GM23248 (cell line): ENCODE results near the gene ACAP3. TPM values are rescaled to one million over a fixed set of nuclear protein-coding genes. Genes with fewer than 3 reads are reported as not detected.
A peak's percentile ranks its signal among the peaks of the same experiment; 100 is the strongest.

Source experiments
- DNase-seq: peaks from one replicate; pipeline ENCODE4 v3.0.0-alpha.2; 2015
- H2AFZ ChIP-seq: fragments of 200-600 bp; sonication (generic); 2 replicates; pipeline ENCODE4 v1.6.1; 2016; ENCODE audit warnings: antibody characterized with exemption
- H3F3A ChIP-seq: fragments of 200-600 bp; sonication (generic); 2 replicates; pipeline ENCODE4 v1.6.1; 2016; ENCODE audit warnings: mild to moderate bottlenecking, antibody characterized with exemption, mixed run types; ENCODE audit not compliant: insufficient read depth
- H3K27ac ChIP-seq: fragments of 200-600 bp; sonication (generic); 2 replicates; pipeline ENCODE4 v1.5.1; 2016; ENCODE audit warnings: mild to moderate bottlenecking
- H3K27me3 ChIP-seq: fragments of 200-600 bp; sonication (generic); replicated peaks from 2 replicates; pipeline ENCODE4 v1.6.1; 2016; ENCODE audit warnings: mild to moderate bottlenecking; ENCODE audit not compliant: insufficient read depth
- H3K36me3 ChIP-seq: fragments of 200-600 bp; sonication (generic); 2 replicates; pipeline ENCODE4 v1.6.1; 2016; ENCODE audit warnings: low read depth, mild to moderate bottlenecking
- H3K4me1 ChIP-seq: fragments of 200-600 bp; sonication (generic); 2 replicates; pipeline ENCODE4 v1.6.1; 2016; ENCODE audit warnings: mild to moderate bottlenecking; ENCODE audit not compliant: insufficient read depth
- H3K4me2 ChIP-seq: fragments of 200-600 bp; sonication (generic); one replicate; pipeline ENCODE4 v1.6.1; 2016; ENCODE audit warnings: mild to moderate bottlenecking; ENCODE audit not compliant: unreplicated experiment
- H3K4me3 ChIP-seq: fragments of 200-600 bp; sonication (generic); 2 replicates; pipeline ENCODE4 v1.5.1; 2016; ENCODE audit warnings: mild to moderate bottlenecking
- H3K79me2 ChIP-seq: fragments of 200-600 bp; sonication (generic); 2 replicates; pipeline ENCODE4 v1.6.1; 2016; ENCODE audit warnings: mild to moderate bottlenecking; ENCODE audit not compliant: insufficient read depth
- H3K9ac ChIP-seq: fragments of 200-600 bp; sonication (generic); 2 replicates; pipeline ENCODE4 v1.6.1; 2016; ENCODE audit warnings: mild to moderate bottlenecking
- H3K9me2 ChIP-seq: fragments of 200-600 bp; sonication (generic); 2 replicates; pipeline ENCODE4 v1.6.1; 2016; ENCODE audit warnings: mixed run types, mild to moderate bottlenecking, moderate library complexity; ENCODE audit not compliant: insufficient read depth
- H3K9me3 ChIP-seq: fragments of 200-600 bp; sonication (generic); one replicate; pipeline ENCODE4 v1.6.1; 2017; ENCODE audit warnings: low read depth
- H4K20me1 ChIP-seq: fragments of 200-600 bp; sonication (generic); 2 replicates; pipeline ENCODE4 v1.6.0; 2016; ENCODE audit not compliant: insufficient read depth
- EZH2 ChIP-seq: fragments of 200-600 bp; sonication (generic); IDR thresholded peaks from 2 replicates; pipeline ENCODE4 v1.6.1; 2018; ENCODE audit warnings: antibody characterized with exemption, mild to moderate bottlenecking; ENCODE audit not compliant: insufficient read depth, poor library complexity, severe bottlenecking
- EZH2phosphoT487 ChIP-seq: fragments of 200-600 bp; sonication (generic); IDR thresholded peaks from 2 replicates; pipeline ENCODE4 v1.6.1; 2018; ENCODE audit warnings: antibody characterized with exemption, moderate library complexity, mild to moderate bottlenecking, low read depth; ENCODE audit not compliant: insufficient read depth
- WGBS, 2 experiments: methylation state at CpG; one replicate each; pipeline ENCODE4 v1.1.6; 2015 to 2017; ENCODE audit warnings: low lambda C conversion rate in 2 of 2, low coverage in 1 of 2; ENCODE audit errors: missing lambda C conversion rate in 2 of 2; 5-methylcytosine and 5-hydroxymethylcytosine counted together
- in situ Hi-C: fragments of 300-500 bp; cut with MboI; formaldehyde crosslinking; loops from 2 replicates; pipeline ENCODE4 v1.15.0; 2020
- polyA plus RNA-seq: library from polyadenylated mRNA; unstranded; fragments of >200 nt; fragmentation: Nextera tagmentation; extraction: Ambion mirVana; gene quantifications from 2 replicates; pipeline ENCODE4 v1.2.1, GENCODE V29; 2016
- total RNA-seq: library from RNA; depleted of rRNA; stranded (reverse); fragments of >200 nt; shearing (Covaris generic); gene quantifications from 2 replicates; pipeline ENCODE4 v1.2.3, GENCODE V29; 2014

ACAP3 gene
- total and polyA plus RNA-seq, 2 experiments from 2014 or later = 11.8 to 68.0 TPM

DNA sequence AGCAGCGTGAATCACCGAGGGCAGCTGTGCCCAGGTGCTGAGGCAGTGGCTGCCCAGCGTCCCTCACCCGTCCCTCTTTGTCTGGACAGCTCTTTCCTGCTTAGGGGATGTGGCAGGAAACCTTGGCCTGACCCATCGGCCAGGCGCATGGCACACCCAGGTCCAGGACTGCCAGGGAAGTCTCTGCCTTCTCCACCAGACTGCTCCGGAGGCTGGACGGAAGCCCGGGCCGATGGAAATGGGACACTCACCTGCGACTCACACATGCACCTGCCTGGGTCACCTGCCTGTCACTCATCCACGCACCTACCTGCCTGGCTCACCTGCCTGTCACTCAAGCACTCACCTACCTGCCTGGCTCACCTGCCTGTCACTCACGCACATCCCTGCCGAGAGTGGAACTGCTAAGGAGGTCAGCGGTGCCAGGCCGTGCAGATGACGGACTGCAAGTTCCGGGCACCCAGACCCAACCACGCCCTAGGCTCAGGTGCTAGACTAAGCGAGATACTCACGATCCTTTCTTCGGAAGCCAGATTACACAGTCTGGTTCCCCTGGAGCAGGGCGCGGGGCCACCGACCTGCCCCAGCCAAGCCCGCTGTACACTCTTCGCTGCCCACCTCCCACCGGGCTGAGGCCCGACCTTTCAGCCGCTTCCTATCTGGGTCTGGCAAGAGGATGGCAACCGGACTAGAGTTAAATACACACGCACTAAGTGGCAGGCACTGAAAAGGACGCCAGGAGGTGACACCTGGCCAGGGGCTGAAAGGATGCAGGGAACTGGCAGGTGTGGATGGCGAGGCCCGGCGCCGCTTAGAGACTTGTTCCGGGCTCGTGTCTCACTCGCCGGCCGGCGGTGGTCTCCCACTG lies 35.2 kb downstream of the ACAP3 start:
- TF ChIP-seq EZH2phosphoT487 (no peak), EZH2 (no peak)
- Histone ChIP-seq H3K36me3 (no peaks in the 10 kb centered on the region), H3K9ac (peak overlapping the region; percentile 96), H3K4me2 (peak overlapping the region; percentile 78), H2AFZ (no peak overlapping the region), H3F3A (no peaks in the 10 kb centered on the region), H3K27me3 (no peaks in the 10 kb centered on the region), H3K27ac (peak overlapping the region; percentile 72), H3K9me3 (no peaks in the 10 kb centered on the region), H3K4me3 (peak overlapping the region; percentile 96), H3K79me2 (peaks cover 59% of the 10 kb centered on the region), H3K9me2 (no peaks in the 10 kb centered on the region), H3K4me1 (peaks cover 26% of the 10 kb centered on the region), H4K20me1 (no peaks in the 10 kb centered on the region)
- in situ Hi-C loops = no loop called here
- peak; percentile 25 for DNase-seq
- WGBS, 2 experiments = 30 to 32% methylated on average over 42 to 43 of the region's 43 CpGs

DNA sequence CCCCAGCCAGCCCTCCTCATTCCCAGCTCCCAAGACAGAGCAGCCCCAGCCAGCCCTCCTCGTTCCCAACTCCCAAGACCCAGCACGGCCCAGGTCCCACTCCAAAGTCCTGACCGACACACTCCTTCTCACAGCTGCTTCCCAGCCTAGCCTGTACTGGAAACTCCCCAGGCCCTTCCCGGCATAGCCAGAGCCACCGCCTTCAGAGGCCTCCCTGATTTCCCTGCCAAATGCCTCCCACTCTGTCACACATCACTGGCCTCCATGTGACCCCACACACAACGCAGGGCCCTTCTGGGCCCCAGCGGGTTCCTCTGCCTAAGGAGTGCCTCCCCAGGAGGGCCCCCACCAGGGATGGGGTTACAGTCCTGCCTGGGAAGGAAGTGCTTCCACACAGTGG lies 36.9 kb downstream of the ACAP3 start:
- H3K27me3 ChIP-seq = no peaks in the 10 kb centered on the region
- 0 out of 2 replicates have a peak, but pooled peaks cover 2% of the 10 kb centered on the region for H3K36me3 ChIP-seq
- H4K20me1 ChIP-seq = no peaks in the 10 kb centered on the region
- 16 to 18% methylated on average over 7 of the region's 7 CpGs for WGBS, 2 experiments
- no peak for TF ChIP-seq EZH2
- TF ChIP-seq EZH2phosphoT487 = no peak
- peak overlapping the region; percentile 78 for H3K4me2 ChIP-seq
- H3K79me2 ChIP-seq = peaks cover 77% of the 10 kb centered on the region
- peaks cover 11% of the 10 kb centered on the region for H3F3A ChIP-seq
- peaks cover 33% of the 10 kb centered on the region for H3K4me1 ChIP-seq
- no peaks in the 10 kb centered on the region for H3K9me2 ChIP-seq
- DNase-seq = peak; percentile 84
- peak overlapping the region; percentile 96 for H3K9ac ChIP-seq
- in situ Hi-C loops = no loop called here
- H3K9me3 ChIP-seq = no peaks in the 10 kb centered on the region
- H2AFZ ChIP-seq = no peak overlapping the region
- H3K27ac ChIP-seq = peak overlapping the region; percentile 80
- peak overlapping the region; percentile 62 for H3K4me3 ChIP-seq

DNA sequence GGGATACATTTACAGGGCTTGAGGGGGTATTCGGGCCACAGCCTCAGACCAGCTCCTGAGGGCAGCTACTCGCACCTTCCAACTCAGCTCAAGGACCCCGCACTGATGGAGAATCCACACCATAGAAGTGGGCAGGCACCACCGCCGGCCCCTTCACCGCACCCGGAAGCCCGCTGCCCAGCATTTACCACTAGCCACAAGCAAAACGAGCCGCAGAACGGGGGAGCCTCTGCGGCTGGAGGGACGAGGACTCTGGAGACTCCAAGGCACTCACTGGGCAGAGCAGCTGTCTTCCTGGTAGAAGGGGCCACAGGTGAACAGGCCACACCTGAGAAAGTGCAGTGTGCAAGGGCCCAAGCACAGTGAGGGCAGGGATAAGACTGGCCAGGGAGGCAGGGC lies 39.4 kb downstream of the ACAP3 start:
- H2AFZ ChIP-seq = no peak overlapping the region
- no peak overlapping the region for H3K27ac ChIP-seq
- no peaks in the 10 kb centered on the region for H3K27me3 ChIP-seq
- peaks cover 16% of the 10 kb centered on the region; the same call in 1 of the 2 replicates for H3K36me3 ChIP-seq
- peaks cover 90% of the 10 kb centered on the region for H3K79me2 ChIP-seq
- no peak overlapping the region for H3K9ac ChIP-seq
- in situ Hi-C loops = no loop called here
- no peaks in the 10 kb centered on the region for H3K9me3 ChIP-seq
- no peak for DNase-seq
- no peak overlapping the region for H3K4me3 ChIP-seq
- peaks cover 25% of the 10 kb centered on the region for H3F3A ChIP-seq
- TF ChIP-seq EZH2phosphoT487 (no peak), EZH2 (no peak)
- peaks cover 51% of the 10 kb centered on the region for H3K4me1 ChIP-seq
- no peaks in the 10 kb centered on the region for H3K9me2 ChIP-seq
- H4K20me1 ChIP-seq = no peaks in the 10 kb centered on the region
- H3K4me2 ChIP-seq = no peak overlapping the region
- 97 to 99% methylated on average over 13 of the region's 13 CpGs for WGBS, 2 experiments

DNA sequence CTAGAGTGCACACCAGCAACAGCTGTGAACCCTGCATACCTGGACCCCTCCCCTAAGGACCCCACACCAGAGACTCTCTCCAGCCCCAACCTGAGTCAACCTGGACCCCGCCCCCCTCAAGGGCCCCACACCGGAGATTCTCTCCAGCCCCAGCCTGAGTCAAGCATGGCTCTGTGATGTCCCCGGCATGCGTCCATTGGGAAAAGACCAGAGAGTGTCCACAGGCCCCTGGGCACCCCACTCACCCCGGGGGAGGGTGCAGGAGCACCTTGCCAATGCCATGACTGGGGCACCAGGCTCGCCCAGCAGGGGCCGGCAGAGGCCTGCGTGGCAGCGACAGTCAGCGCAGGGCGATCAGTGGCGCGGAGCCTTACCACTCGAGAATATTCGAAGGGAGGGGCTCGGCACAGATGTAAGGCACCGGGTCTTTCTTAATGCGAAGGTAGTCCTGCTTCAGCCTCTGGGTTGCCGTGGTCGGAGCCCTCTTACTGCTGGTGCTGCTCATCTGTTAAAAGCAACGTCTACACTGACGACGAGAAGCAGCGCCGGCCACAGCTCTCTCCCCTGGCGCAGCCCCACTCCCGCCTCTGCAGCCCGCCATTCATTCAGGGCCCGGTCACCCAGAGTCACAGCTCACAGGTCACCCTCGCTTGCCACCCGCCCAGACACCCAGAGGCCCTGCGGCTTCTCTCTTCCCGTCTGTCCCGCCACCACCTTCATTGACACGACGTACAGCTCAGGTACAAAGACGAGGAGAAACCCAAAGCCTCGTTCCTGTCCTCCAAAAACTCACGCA lies 40.0 kb downstream of the ACAP3 start:
- Histone ChIP-seq H3K9me3 (no peaks in the 10 kb centered on the region), H3K9ac (no peak overlapping the region), H3K4me3 (no peak overlapping the region), H2AFZ (no peak overlapping the region), H3K4me2 (no peak overlapping the region), H4K20me1 (no peaks in the 10 kb centered on the region), H3K27ac (no peak overlapping the region), H3F3A (peaks cover 25% of the 10 kb centered on the region), H3K36me3 (peaks cover 22% of the 10 kb centered on the region; the same call in 1 of the 2 replicates), H3K9me2 (no peaks in the 10 kb centered on the region), H3K27me3 (no peaks in the 10 kb centered on the region), H3K79me2 (peaks cover 90% of the 10 kb centered on the region), H3K4me1 (peaks cover 51% of the 10 kb centered on the region)
- 90 to 98% methylated on average over 37 to 39 of the region's 39 CpGs for WGBS, 2 experiments
- no peak for TF ChIP-seq EZH2phosphoT487
- TF ChIP-seq EZH2 = no peak
- no peak for DNase-seq
- in situ Hi-C loops = no loop called here
